OCI-M1 (cell line): ENCODE measurements around the gene PRDM12.

Source experiments
- DNase-seq: peaks from one replicate; lab custom pipeline; 2025; lab: John Stamatoyannopoulos, UW

Gene PRDM12

DNA sequence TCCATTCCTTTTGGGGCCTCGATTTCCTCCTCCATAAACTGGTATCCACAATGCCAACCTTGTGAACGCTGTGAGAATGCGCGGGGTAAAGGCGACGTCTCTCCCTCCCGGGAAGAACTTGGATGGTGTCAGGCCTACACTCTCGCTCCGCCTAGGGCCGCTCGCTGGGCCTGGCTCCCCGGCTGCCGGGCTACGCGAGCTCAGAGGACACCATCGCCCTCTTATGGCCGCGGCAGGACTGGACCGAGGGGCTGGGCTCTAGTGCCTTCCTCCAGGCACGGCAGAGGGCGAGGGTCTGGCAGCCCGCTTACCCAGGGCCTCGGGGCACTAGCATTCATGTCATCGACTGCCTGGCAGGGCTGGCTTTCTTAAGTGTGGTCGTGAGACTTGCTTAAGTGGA, 27.9 kb downstream of the PRDM12 start:
- DNase-seq = no peak

- no peak for DNase-seq
Observed at GRCh38 chr9:130693101-130693425, 28.7 kb downstream of the PRDM12 start.

DNA sequence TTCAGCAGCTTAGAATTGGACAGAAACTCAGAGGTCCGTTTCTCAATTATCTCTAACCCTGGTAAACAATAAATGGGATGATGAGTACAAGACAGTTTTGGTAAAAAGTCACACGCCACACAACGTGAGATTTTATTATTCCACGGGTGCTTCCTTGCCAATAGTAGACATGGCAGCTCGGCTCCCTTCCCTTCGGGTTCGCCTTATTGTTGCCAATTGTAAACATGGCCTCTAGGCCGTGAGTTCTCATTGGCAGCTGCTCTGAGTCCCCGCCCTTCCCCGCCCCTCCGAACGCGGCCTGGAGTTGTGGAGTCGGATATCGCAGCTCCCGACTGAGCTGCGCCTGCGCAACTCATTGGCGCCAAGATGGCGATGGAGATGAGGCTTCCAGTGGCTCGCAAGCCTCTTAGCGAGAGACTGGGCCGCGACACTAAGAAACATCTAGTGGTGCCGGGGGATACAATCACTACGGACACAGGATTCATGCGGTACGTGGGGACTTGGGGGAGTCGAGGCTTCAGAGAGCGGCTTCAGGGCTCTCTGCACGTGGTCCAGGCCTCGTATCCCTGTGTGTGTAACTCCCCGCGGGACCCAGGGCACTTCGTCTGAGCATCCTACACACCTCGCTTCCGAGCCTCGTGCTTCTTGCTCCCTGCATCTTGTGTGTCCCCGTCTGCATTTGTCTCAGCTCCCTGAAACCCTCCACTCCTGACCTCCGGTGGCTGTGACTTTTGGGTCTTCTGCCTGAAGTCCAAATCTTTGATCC, 29.2 kb downstream of the PRDM12 start, which contains the start of gene EXOSC2:
Gene EXOSC2 (plus strand): TSS at position 355 of the 766 bp plus-strand sequence. CDS start 12 bp downstream, at position 367.
- peak; percentile 98 for DNase-seq

DNA sequence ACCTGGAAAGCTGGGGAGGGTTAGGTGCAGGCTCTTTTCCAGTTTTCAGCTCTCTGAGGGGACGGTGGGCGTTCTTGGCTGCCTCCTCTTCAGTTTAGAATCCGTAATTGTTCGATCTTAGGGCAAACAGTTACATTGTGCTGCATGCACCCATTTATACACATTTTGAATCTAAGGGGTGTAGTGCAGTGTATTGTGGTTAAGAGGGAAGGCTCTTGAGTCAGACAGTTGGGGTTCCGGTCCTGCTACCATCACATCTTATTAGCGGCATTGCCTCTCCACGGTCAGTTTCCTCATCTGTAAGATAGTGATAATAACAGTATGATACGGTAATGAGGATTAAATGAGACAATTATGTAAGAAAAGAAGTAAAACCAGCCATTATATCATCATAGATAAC, 29.8 kb downstream of the PRDM12 start:
- DNase-seq = peak; percentile 40

- DNase-seq = no peak
Observed at GRCh38 chr9:130696139-130696650, 31.8 kb downstream of the PRDM12 start.

GRCh38 chr9:130696996-130697395, 32.6 kb downstream of the PRDM12 start:
- no peak for DNase-seq

GRCh38 chr9:130698514-130698913, 34.1 kb downstream of the PRDM12 start:
- DNase-seq = no peak

GRCh38 chr9:130699047-130699446, 34.7 kb downstream of the PRDM12 start:
- DNase-seq = no peak

GRCh38 chr9:130701059-130702022, 36.9 kb downstream of the PRDM12 start:
- peak; percentile 74 for DNase-seq

GRCh38 chr9:130703501-130703900, 39.1 kb downstream of the PRDM12 start:
- no peak for DNase-seq

DNA sequence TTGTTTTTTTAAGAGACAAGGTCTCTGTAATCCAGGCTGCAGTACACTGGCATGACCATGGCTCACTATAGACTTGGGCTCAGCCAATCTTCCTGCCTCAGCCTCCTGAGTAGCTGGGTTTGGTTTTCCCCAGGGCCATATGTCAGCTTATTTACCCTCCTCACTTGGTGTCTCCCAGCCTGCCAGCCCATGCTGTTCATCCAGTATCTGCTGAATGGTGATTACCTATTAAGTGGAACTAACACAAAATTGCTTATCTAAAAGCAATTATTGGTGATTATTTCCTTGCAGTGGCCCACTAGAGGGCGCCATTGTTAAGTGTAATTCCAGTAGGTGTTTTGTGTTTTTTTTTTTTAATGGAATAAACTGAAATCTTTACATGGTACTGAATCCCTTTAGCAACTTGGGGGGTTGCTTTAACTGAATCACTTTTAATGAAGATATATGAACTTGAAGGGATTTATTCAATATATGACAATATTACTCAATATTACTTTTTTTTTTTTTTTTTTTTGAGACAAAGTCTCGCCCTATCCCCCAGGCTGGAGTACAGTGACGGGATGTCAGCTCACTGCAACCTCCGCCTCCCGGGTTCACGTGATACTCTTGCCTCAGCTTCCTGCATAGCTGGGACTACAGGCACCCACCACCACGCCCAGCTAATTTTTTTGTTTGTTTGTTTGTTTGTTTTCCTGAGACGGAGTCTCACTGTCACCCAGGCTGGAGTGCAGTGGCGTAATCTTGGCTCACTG, 43.0 kb downstream of the PRDM12 start:
- DNase-seq = peak; percentile 65

DNA sequence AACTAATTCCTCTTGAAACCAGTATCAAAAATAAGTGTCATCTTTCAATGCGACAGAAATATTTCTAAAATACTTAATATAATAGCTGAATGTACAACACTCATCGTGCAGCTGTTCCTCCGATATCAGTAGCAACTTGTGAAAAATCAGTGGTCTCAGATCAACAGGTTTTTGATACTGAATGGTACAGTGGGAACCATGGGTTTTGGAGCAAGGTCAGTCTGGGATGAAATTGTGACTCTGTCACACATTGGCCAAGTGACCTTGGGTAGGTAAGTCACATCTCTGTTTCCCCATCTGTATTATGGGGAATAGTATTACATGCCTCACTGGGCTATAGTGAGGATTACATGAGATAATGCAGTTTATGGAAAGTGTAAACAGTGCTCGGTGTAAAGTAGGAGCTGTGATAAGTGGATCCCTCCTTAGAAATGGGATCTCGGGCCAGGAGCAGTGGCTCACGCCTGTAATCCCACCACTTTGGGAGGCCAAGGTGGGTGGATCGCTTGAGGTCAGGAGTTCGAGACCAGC, 46.5 kb downstream of the PRDM12 start:
- no peak for DNase-seq

GRCh38 chr9:130711469-130711868, 47.1 kb downstream of the PRDM12 start:
- DNase-seq = no peak

DNA sequence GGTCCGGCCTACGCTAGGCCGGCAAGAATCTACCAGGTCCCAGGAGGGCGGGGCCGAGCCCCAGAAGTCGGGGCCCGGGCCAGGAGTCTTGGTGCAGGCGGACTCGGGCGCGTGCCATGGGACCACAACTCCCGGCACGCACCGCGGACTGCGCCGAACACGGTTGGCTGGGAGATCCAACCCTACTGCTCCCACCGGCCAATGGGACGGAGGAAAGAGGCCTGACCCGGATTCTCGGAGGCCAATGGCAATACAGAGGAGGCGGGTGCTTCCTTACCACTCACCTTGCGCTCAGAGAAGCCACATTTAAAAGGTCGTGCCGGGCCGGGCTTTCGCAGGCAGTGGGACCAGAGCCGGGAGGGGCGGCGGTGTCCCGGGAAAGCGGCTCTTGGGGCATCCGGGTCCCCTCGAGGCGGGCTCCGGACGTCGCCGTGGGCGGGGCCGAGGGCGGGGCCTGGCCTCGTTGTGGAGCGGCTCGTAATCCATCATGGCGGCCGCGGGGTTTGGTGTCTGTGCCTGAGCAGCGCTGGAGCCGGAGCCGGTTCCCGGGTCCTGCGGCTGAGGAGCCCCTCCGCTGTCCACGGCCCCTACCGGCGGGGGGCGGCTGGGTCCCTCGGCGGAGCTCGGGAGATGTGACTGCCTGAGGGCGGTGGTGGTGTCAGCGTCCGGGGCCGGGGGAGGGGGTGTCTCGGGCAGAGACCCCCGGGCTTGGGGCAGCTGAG, 48.3 kb downstream of the PRDM12 start:
- peak; percentile 97 for DNase-seq

- DNase-seq = peak; percentile 36
Observed at GRCh38 chr9:130713286-130713960, 49.0 kb downstream of the PRDM12 start.

DNA sequence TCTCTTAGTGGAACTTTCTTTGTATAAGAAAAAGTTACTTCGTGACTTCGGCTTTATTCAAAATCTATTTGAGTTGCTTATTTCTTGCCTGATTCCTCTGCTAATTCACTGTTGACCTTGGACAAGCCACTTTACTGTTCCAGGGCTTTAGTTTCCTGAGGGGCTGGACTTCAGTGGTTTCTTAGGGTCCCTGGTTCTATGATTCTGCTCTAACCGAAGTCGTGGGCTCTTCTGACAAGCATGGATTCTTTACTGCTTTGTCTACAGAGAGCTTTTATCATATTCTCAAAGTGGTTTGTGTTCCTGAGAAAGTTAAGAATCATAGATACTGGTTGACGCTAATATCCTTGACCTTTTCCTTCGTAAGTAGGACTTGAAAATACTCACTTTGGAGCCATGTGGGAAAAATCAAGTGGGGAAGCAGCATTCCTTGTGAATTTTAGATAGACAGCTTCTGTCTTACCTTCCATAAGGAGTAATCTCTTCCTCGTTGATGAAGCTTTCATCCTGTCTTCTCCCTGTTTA, 50.3 kb downstream of the PRDM12 start:
- peak; percentile 23 for DNase-seq

- DNase-seq = no peak
Observed at GRCh38 chr9:130715270-130715669, 50.9 kb downstream of the PRDM12 start.

GRCh38 chr9:130718562-130718961, 54.2 kb downstream of the PRDM12 start:
- no peak for DNase-seq

GRCh38 chr9:130720762-130721161, 56.4 kb downstream of the PRDM12 start:
- no peak for DNase-seq

- no peak for DNase-seq
Observed at GRCh38 chr9:130728721-130729120, 64.3 kb downstream of the PRDM12 start.
